Inferior parietal cortex (tissue), 1 donor: Measurements from ENCODE around the gene TRPM3.

ENCODE experiments used
- DNase-seq: peaks from one replicate; pipeline ENCODE4 v3.0.0-alpha.2; 2016; ENCODE audit errors: extremely low spot score

TRPM3 gene

DNA sequence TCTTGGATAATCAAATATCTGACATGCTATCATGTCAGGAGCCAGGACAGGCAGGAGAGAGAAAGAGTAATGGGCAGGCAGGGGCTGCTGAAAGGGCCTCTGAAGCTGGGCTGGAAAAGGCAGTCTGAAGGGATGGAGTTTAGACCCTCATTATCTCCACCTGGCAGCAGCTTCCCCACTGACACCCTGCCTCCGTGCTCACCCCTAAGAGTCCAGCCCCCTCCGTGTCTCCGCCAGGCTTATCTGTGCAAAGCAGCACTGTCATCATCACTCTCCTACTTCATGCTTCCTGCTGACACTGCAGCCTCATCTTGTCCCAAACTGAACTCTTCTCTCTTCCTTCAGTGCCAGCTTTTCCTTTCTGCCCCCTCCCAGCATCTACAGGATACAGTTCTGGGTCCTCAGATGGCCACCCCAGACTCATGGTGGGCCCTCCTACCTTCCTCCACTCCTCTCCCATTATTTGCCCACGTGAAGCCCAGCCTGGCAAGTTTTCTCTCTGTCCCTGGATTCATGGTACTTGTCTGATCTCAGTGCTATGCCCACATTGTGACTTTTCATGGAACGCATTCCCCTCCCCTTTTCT is 636.1 kb downstream of the TRPM3 start:
- DNase-seq: no peak

DNA sequence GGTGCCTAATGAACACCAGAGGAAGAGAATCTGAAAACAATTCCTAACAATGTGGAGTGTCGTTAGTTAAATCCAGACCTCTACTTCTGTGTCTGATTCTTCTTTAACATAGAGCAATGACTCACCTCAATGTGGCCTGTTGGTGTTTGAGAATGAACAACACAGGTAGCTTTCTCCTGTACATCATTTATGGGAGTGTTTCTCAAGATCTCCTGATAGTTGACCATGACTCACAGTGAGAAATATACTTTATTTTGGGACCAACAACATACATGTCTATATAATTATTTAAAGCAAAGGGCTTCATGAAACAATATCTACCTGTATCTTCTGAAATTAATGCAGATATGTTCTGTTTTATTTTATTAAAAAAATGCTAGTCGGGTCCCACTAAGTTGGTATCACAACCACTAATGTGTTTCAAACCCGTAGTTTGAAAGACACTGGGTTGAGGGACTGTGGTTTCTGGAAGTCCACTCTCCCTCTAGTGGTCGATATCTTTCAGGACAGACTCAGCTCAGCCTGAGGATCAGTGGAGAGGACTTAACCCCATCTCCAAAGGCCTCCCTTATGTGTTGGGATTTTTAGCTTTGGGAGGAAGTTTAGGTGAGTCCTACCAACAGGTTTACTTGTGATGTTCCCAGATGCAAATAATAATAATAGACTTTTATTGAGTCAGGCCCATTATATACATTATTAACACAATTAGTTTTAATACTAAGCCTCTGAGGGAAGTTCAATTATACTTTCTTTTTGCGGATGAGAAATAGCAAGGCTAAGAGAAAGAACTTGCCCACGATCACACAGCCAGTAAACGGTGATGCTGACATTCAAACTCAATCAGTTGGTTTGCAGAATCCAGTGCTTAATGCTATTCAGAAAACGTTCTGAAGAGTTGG is 636.9 kb downstream of the TRPM3 start:
- peak; percentile 84 for DNase-seq

DNA sequence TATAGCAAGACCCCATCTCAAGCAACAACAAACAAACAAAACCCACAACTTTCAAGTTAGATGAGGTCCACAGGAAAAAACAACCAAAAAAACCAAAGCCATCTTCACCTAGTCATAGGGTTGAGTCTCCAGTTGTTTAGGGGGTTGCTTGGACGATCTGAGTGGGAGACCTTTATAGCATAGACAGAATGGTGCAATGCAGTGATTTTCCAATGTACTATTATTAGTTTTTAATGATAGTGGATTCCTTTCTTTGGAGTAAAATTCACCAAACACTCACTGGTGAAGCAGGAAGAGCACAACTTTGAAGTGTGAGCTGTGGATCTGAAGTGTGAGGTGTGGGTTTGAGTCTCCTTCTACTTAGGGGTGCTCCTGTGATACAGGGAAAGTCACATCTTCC is 640.0 kb downstream of the TRPM3 start:
- no peak for DNase-seq

DNA sequence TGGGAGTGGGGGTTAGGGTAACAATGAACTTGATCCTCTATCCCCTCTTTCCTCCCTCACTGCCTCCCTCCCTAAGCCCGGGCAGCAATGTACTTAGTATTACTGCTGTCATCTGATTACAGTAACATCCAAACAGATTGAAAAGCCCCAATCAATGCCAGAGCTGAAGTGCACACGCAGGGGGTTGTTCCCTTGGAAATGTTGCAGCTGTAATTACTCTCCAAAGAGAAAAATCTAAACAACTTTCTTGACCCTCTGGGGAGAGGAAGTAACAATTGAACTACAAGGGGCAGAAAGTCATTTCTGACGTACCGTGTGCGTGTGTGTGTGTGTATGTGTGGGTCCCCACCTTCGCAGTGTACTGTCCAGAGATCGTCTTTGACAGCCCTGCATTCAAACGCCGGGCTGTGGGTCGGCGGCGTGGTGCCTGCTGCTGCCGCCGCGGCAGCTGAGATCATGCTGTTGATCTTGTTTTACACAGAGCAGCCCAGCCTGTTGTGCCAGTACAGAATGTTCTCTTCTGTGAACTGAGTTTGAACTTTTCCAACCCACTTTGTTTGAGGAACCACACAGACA is 640.9 kb downstream of the TRPM3 start:
- DNase-seq: peak; percentile 77

DNA sequence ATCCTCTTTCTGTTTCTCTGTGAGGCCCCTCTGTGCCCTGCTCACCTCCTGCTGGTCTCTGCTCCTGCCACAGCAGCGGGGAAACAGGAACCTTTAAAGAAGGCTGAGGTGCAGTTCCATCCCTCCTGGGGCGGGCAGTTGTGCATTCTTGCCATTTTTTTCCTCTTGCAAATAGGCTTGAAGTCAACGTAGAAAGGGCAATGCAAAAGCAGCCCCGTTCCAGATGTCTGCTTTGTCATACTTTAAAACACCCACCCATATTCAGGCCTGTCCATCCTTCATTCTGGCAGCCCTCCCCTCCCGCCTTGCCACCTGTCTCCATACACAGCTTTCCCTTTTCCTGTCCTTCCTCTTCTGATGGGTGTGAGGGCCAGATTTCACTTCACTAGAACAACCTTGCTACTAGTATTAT is 641.5 kb downstream of the TRPM3 start:
- no peak for DNase-seq
